HG03432 (cell line): ENCODE data around the gene SORD.
"Not testable (repeated sequence)": the region's sequence is repeated elsewhere in the genome, so short reads cannot be mapped to it uniquely, and the experiment has no call there.

ENCODE experiments used
- ATAC-seq: cut with Tn5 transposase; IDR thresholded peaks from one replicate; pipeline ENCODE4 v1.9.1; 2021; ENCODE audit warnings: mild to moderate bottlenecking, moderate library complexity; ENCODE audit not compliant: unreplicated experiment

Gene SORD

DNA sequence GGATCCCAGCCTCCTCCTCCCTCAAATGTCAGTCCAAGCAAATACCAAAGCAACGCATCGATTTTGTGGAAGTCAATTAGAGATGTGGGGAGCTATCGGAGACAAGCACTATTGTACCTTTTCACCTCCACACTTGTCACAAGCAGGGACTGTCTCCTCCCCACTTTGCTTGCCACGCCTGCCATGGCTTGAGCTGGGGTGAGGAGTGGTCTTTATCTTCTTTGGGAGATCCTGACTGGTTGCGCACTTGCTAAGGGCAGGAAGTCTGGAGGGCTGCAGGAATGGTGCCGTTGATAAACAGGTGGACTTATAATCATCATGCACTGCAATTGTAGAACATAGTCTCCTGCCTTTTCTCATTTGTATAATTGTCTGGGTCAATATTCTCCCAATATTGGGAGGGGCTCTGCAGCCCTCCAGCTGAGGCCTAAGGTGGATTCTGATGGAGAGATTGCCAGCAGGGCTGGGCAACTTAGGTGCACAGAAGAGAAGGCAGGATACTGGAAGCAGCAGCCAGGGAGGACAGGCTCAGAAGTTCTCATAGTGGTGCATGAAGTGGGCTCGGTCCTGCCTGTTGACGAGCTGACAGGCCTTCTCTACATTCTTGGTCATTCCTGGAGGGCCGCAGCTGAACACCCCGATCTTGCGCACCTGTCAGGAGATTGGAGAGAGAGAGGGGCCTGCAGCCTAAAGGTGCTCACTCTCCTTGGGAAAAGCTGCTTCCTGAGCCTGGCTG, 70.8 kb downstream of the SORD start:
- no peak for ATAC-seq

DNA sequence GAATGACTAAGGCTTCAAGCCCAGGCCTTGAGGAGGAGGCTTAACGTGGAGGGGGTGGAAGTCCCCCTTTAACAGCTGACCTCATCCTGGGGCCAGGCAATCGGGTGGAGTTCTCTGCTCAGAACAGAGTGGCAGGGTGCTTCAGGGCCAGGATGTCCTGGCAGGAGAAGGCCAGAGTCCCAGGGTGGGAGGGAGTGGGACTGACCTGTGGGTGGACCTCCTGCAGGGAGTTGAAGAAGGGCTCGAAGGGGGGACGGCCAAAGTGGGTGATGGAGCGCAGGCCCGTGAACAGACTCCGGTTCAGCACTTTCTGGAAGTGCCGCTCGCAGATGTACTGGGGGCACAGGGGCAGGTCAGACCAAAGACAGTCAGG, 71.3 kb downstream of the SORD start:
- no peak for ATAC-seq

DNA sequence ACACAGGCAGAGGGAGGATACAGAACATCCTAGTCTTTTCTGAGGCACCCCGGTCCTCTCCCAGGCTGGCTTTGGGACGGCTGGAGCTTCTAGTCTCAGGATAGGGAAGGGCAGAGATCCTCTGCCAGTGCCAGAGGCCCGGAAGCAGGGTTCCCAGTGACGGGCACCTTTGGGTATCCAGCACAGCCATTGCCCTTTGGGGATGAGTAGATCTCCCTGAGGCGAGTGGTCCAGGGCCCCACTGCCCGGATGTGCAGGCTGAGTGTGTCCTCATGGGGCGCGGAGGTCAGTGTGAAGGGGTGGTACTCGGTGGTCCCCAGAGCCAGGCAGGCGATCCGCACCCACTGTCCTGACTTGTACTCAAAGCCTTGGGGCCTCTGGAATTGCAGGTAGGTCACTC, 72.7 kb downstream of the SORD start:
- ATAC-seq = no peak

DNA sequence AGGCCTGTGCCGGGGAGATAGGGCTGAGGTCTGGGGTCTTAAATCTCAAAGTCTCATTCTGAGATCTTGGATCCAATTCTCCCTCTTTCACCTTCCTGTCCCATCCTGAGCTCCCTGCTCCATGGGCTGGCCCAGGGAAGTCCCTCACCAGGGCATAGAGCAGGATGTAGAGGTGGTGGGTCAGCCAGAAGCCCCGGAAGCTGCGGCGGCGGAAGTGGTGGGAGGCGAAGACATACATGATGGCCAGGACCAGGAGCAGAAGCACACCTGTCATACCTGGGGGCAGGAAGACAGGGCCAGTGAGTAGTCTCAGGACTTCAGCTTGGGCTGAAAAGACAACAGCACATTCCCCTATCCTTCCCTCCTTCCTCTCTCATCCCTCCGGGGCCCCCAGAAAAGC, 74.5 kb downstream of the SORD start:
- no peak for ATAC-seq

DNA sequence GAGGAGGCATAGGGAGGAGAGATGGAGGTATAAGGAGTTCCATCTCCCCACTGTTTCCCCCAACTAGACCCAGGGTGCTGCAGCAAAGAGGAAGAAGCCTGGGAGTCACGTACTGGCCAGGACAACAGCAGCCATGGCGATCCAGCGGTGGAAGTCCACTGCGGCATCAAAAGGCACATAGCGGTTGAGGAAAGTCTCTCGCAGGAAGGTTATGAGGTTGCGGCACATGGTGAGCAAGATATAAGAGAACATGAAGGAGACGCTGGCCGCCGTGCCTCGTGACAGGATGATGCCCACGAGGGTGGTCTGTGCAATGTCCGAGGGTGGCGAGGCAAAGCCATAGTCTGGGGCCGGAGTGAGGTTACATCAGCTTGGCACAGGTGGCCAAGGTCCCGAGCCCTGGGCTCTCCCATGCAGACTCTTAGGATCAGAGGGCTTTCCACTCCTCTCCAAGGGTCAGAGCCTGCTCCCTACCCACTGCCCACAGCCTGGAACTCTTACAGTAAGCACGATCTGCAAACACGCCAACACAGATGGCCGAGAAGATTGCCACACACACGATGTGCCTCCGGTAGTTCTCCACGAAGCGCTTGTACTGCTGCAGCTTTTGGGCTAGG, 76.7 kb downstream of the SORD start:
- ATAC-seq = no peak

DNA sequence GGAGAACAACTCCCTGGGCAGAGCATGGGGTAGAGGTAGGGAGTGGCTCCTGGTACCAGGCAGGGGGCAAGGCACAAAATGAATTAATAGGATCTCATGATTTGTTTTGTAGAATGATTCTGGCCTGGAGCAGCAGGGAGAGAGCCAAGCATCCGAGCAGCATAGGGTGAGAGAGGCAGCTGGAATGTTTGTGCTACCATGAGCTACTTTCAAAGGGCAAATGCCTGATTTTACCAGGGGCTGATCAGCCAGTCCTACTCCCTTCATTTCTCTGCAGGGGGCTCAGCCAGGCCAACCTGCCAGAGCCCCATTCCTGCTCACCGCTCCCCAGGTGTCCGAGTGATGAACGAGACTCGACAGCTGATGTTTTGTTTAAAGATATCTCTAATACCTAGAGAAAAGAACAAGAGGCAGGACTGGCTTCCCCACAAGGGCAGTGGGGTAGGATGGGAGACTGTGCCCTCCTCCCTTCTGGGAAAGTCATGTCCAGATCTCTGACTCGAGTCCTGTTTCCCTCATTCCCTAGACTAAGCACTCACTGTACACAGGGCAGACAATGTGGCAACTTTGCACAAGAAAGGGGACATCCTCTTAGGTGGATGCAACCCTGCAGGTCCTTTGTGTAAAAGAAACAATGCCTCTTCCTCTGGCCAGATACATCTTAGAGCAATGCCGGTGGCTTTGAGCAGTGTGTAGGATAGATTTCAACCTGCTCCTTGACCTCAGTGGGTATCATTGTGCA, 78.1 kb downstream of the SORD start:
- no peak for ATAC-seq

DNA sequence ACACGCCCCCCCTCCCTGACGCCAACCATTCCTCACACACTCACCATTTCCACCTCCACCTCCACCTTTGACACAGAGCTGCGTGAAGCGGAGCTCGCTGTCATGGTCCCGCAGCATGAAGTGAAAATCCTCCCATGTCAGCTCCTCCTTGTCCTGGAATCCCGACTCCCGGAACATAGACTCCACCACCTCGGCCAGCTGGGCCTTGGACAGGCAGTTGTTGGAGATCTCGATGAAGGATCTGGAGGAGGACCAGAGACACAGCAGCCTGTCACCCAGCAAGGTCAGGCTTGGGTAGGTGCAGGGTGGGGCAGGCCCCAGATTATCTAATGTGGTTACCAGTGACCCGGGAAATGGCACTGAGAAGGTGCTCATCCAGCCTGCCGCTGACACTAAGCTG, 78.8 kb downstream of the SORD start:
- no peak for ATAC-seq

DNA sequence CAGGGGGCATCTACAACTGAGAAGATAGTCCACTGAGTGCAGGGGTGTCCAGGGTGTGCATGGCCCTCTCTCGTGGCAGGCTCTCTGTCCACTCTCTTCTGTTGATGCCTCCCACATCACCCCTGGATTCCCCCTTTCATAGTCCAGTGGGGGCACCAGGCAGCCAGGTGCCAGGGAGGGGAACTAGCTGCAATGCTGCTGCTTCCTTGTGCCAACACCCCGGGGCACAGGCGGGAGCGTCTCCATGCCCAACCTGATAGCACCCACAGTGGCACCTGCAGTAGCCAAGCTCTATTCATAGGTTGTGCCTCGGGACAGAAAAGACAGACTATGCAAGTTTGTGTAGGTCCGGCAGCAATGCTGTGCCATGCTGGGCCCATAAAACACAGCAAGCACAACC, 79.2 kb downstream of the SORD start:
- ATAC-seq = no peak

DNA sequence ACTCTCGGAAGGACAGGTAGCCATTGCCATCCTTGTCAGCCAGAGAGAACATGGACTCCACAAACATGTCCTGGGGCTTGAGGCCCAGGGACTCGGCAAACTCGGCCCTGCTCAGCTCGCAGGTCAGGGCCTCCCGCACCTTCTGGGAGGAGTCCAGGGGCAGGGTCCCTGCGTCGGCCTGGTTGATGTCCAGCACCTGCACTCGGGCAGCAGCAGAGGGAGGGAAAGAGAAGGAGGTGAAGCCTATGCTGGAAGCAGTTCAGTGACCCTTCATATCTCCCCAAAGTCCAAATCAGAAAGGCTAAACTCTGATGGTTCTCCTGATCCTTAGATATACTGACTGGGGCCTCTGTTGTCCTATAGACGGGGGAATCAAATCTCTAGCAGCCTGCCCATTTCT, 81.2 kb downstream of the SORD start:
- not testable (repeated sequence) for ATAC-seq

DNA sequence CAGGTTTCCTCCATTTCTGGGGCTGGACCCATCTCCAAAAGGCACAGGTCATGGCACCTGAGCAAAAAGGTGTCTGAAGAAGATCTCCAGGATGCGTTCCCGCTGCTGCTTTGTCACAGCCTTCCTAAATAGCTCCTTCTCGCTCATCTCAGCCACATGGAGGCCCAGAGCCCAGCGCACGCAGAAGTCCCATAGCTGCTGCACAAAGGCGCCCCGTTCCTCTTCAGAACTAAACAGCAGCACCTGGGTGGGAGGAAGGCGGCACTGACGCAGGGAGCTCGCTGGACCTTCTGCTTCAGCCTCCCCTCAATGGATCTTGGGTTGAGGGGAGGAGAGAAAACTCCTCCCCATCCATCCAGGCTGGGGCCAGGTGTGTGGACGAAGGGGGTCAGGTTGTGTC, 82.6 kb downstream of the SORD start:
- ATAC-seq = no peak

DNA sequence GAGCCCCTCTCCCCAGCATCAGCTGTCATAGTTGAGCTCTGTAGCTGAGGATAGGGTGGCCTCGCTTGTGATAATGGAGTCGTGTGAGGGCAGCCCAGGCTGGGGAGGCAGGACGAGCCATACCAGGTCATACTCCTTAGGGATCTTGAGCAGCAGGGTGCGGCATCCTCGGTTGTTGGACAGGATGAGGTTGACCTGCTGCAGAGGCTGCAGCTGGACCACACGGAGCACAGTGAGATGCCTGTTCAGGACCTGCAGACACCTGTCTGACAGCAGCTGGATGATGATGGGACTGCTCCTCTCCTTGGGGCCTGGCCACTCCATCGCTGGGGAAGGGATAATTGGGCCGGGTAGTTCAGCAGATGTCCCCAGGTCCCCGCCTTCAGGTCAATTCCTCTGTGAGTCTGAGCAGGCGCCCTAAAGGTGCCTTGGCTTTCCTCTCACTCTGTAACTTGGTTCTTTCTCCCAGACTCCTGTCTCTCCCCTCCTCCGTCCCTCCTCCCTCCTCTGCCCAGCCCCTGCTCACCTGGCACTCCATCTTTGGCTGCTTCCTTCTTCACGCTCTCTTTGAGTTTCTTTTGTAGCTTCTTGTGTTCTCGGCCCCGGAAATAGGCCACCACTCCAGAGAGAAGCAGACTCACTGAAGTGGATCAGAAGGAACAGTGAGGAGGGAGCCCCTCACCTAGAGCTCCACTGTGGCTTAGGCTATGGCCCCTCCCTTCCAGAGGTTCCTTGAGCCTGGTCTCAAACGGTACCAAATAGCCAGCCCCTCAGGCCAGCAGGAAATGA, 83.2 kb downstream of the SORD start:
- ATAC-seq = no peak

DNA sequence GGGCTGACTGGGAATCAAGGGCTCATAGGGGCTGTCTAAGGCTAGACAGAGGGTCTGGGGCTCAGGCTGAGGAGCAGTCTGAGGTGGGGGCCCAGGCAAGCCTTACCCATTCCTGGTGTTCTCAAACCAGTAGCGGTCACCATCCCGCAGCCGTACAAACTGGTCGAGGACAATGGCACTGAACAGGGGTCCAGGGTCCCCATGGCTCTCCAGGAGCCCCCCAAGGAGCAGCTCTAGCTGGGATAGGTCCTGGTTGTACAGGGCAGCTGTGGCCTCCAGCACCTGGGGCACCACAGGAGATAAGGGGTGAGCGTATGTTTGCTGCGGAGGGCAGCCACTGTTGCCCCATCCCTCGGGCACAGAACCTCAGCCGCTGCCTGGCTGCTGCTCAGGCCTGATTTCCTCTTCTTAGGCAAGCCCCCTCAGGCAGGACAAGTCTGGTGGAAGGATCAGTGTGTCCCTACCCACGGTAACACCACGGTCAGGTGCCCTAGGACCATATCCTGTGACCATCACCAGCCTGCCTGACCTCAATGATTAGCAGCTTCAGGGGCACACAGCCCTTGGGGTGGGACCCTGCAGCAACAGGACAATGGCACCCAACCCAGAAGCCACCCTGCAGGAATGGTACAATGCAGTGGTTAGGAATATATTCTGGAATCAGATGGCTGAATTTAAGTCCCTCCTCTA, 85.1 kb downstream of the SORD start:
- no peak for ATAC-seq

DNA sequence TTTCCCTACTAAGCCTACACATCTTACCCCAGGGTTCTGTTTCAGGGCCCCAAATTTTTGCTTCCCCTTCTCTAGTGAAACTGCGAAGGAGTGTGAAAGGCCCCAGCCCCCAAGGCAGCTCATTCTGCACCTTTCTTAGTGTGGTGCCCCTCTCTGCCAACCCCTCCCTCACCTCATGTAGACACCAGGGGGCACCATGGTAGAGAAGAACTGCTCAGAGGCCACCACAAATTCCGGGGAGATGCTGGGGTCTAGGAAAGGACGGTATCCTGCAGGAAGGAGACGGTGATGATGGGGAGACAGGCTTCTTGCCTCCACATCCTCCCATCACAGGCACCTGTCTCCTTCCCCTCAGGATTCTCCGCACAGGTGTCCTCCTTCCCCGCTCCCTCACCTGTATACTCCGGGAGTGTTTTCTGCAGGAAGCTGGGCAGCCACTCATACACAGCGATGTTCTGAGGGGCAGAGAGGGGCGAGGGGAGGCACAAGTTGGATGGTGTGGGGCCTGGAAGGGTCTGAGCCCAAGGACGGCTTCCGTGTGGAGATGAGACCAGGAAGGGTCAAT, 87.3 kb downstream of the SORD start:
- ATAC-seq = no peak

DNA sequence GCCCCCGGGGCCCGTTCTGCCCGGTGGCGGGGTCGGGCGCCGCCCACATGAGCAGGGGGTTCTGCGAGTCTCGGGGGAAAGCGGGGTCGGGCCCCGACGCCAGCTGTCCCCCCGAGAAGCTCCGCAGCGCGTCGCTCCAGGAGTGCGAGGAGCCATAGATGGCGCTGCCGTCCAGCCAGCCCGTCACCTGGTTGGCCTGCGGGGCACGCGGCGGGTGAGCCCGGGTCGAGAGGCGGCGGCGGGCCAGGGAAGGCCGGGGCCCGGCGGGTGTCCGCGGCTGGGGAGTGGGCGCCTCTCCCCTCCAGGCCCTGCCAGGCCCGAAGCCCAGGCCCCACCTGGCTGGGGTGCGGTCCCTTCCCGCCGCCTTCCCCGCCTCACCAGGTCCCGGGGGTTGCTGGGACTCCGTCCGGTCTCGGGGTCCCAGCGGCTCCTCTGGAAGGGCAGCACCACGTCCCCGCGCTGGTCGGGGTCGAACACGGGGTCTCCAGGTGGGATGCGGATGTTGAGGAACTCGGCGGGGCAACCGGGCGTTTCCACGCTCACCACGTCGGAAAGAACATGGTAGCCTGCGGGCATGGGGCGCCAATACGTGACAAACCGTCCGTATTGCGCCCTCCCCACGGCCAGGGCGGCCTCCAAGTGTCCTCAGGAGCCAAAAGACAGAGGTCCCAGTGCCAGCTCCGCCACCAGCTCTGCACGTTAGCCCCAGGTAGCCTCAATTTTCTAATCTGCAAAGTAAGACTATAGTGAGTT, 88.6 kb downstream of the SORD start:
- no peak for ATAC-seq

DNA sequence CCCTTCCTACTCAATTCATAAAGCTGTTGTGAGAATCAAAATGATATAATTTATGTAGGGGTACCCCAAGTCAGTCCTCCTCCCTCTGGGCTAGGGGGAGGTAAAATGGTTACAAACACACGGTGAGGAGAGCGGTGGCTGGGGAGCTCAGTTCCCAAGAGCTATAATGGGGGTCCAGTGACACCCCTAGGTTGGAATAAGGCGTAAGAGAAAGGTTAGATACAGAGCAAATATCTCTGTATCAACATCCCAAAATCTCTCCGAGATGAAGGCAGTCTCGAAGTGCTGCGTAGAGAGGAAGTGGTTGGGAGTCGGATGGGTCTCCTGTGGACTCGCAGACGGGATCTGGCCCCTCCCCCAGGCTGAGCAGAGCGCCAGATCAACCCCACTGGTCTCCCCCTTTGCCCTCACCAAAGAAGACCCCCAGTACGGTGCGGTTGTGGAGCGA, 89.2 kb downstream of the SORD start:
- no peak for ATAC-seq

DNA sequence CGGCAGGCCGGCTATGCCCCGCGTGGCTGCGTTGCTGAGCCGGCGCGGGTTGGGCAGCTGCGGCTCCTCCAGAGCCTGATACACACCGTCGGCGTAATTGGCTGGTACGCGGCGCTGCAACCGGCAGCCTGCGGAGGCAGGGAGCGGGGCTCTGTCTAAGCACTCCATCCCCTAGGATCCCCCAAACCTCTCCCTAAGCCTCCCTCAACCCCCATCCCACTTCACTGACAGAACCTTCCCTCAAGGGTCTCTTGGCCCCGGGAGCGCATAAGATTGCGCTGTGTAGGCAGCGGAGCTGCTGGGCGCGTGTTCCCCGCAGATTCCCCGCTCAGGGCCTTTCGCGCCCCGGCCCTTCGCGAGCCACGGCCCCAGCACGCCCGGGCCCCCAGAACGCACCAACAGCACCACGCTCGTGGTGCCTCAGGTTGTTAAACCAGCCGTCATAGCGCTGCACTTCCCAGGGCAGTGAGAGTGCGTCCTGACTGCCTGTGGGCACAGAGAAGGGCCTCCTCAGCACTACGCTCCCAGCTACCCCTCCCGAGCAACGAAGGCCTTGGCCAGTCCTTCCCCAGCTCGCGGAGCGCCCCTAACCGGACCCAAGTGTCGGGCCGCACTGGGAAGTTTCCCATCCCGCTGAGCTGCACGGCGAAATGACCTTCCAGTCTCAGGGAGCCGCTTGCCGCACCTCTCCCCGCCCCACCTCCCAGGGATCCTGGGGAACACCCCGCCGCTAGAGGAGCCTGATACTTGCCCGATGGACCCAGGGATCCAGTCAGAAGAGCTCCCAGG, 89.8 kb downstream of the SORD start:
- no peak for ATAC-seq

DNA sequence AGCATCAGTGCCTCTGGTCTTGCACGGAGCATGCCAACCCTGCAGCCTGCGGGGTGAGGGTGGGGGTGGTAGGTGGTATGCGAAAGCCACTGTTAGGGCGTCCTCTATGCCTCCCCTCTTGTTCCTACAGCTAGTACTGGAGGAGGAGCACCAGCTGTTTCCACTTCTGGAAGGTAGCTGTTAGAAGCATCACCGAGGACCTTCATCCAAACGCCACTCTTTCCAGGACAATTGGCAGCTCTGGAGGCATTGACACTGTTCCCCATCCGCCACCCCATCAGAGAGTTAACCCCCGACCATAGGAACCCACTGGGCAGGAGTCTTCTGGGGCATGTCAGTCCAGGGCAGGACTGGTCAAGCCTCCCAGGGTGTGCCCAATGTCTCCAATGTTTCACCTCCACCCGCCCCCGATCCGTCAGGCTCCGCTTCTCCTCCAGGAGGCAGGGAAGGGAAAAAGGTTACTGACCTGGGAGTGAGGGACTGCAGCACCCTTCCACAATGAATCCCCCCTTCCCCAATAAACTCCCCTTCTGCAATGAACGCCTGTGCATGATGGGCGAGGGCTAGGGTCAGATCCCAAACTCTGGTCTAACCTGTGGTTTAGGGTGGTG, 90.5 kb downstream of the SORD start:
- no peak for ATAC-seq

DNA sequence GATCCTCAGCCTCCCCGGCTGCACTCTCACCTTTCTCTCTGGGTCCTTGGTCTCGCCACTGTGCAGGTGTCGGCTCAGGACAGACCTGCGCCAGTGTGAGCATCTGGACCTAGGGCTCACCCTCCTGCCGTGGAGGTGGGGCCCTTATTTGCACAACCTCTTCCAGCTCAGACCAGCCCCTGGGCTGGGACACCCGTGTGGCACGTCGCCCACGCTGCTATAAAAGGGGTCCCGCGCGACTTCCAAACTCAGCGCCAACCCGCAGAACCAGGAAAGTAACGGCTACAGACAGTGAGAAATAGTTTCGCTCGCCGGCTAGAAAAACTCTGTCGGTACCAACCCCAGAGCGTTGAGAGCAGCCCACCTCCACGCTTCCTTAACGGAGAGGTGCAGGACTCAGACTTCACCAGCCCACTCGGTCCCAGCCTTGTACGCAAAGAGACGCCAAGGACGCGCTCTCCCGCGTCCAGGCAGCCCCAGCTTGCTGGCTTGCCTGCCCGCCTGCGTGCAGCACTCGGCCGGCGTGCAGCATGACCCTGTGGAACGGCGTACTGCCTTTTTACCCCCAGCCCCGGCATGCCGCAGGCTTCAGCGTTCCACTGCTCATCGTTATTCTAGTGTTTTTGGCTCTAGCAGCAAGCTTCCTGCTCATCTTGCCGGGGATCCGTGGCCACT, 91.2 kb downstream of the SORD start, which contains the start of the genes DUOX2 and DUOXA2:
DUOX2 (minus strand) TSS at position 97 of the 675 bp plus-strand sequence. CDS start 761 bp downstream, outside the sequence.
DUOXA2 (plus strand) TSS at position 251 of the 675 bp plus-strand sequence; CDS start at position 531, 280 bp downstream.
- ATAC-seq = no peak
